SK-N-SH (cell line): ENCODE data around the gene LPP. TPM values are rescaled to one million over a fixed set of nuclear protein-coding genes. Genes with fewer than 3 reads are reported as not detected.

Source experiments
- CTCF ChIA-PET: fragments of 300-600, 350-600 bp; formaldehyde crosslinking; extraction: SDS; loops from one replicate; lab custom pipeline; 2021; lab: Yijun Ruan, JAX
- POLR2A ChIA-PET: fragments of 350-600 bp; sonication (Branson Sonifier 250); formaldehyde crosslinking; extraction: SDS; loops from one replicate; lab custom pipeline; 2020; ENCODE audit warnings: antibody characterized with exemption, inconsistent platforms; lab: Yijun Ruan, JAX
- DNase-seq: peaks from one replicate; pipeline ENCODE4 v3.0.0; 2012
- H2AFZ ChIP-seq: fragments of 200-600 bp; sonication (generic); 2 replicates; pipeline ENCODE4 v1.8.1; 2016; ENCODE audit warnings: antibody characterized with exemption, mild to moderate bottlenecking, low read depth
- H3F3A ChIP-seq: fragments of 200-600 bp; sonication (generic); replicated peaks from 2 replicates; pipeline ENCODE3; 2016; ENCODE audit warnings: antibody characterized with exemption, mild to moderate bottlenecking; ENCODE audit not compliant: insufficient read depth
- H3K27ac ChIP-seq, 2 experiments: fragments of 200-500 bp in 1 of 2; fragments of 200-600 bp in 1 of 2; sonication (Bioruptor generic) in 1 of 2; sonication (generic), shearing (Covaris generic) in 1 of 2; 2 replicates each; pipeline versions ENCODE4 v1.5.1 to v1.6.1; 2014 to 2016; ENCODE audit warnings: low read depth in 2 of 2, inconsistent platforms in 1 of 2, low read length in 1 of 2, mild to moderate bottlenecking in 1 of 2, mixed read lengths in 1 of 2
- H3K27me3 ChIP-seq: fragments of 200-600 bp; sonication (generic), shearing (Covaris generic); 2 replicates; pipeline ENCODE4 v1.6.1; 2016; ENCODE audit warnings: mixed run types; ENCODE audit not compliant: insufficient read depth
- H3K36me3 ChIP-seq, 2 experiments: fragments of 200-500 bp in 1 of 2; fragments of 200-600 bp in 1 of 2; sonication (Bioruptor generic) in 1 of 2; sonication (generic) in 1 of 2; replicated peaks in 1 of 2; 2 replicates each; pipeline versions ENCODE3 to v1.5.1; 2014 to 2016; ENCODE audit warnings: low read length in 1 of 2, mild to moderate bottlenecking in 1 of 2; ENCODE audit not compliant: insufficient read depth in 2 of 2, control insufficient read depth in 1 of 2
- H3K4me1 ChIP-seq, 2 experiments: fragments of 200-500 bp in 1 of 2; fragments of 200-600 bp in 1 of 2; sonication (Bioruptor generic) in 1 of 2; sonication (generic), shearing (Covaris generic) in 1 of 2; 2 replicates each; pipeline versions ENCODE4 v1.5.1 to v1.6.1; 2014 to 2016; ENCODE audit warnings: low read depth in 1 of 2, low read length in 1 of 2, mixed run types in 1 of 2; ENCODE audit not compliant: insufficient read depth in 2 of 2, control insufficient read depth in 1 of 2
- H3K4me2 ChIP-seq: fragments of 200-600 bp; sonication (generic), shearing (Covaris generic); 2 replicates; pipeline ENCODE4 v1.6.1; 2017; ENCODE audit warnings: mixed run types
- H3K4me3 ChIP-seq, 2 experiments: fragments of 200-500 bp in 1 of 2; fragments of 200-600 bp in 1 of 2; sonication (Bioruptor generic) in 1 of 2; sonication (generic), shearing (Covaris generic) in 1 of 2; 2 replicates each; pipeline versions ENCODE4 v1.5.1 to v1.8.1; 2014 to 2016; ENCODE audit warnings: low read depth in 2 of 2, inconsistent platforms in 1 of 2, low read length in 1 of 2, mild to moderate bottlenecking in 1 of 2, mixed read lengths in 1 of 2, moderate library complexity in 1 of 2
- H3K79me2 ChIP-seq: fragments of 200-600 bp; sonication (generic); 2 replicates; pipeline ENCODE4 v1.8.1; 2017; ENCODE audit warnings: mild to moderate bottlenecking; ENCODE audit not compliant: insufficient read depth
- H3K9ac ChIP-seq: fragments of 200-600 bp; sonication (generic); 2 replicates; pipeline ENCODE4 v1.6.1; 2017; ENCODE audit warnings: mixed run types
- H3K9me2 ChIP-seq: fragments of 200-600 bp; sonication (generic); 2 replicates; pipeline ENCODE4 v1.6.1; 2017; ENCODE audit warnings: mixed run types
- H3K9me3 ChIP-seq: fragments of 200-600 bp; sonication (generic); 2 replicates; pipeline ENCODE4 v1.6.1; 2017; ENCODE audit warnings: mixed run types, mild to moderate bottlenecking, moderate library complexity
- H4K20me1 ChIP-seq: fragments of 200-600 bp; sonication (generic); 2 replicates; pipeline ENCODE4 v1.6.1; 2017; ENCODE audit warnings: mild to moderate bottlenecking, mixed run types; ENCODE audit not compliant: insufficient read depth
- CHD2 ChIP-seq: fragments of 150-350 bp; IDR thresholded peaks from 2 replicates; pipeline ENCODE4 v1.6.1; 2018; ENCODE audit warnings: low read length; ENCODE audit not compliant: partially characterized antibody
- CTCF ChIP-seq: fragments of 200-600 bp; sonication (generic); IDR thresholded peaks from 2 replicates; pipeline ENCODE4 v1.6.1; 2017; ENCODE audit warnings: antibody characterized with exemption, mild to moderate bottlenecking, moderate library complexity
- ELF1 ChIP-seq: IDR thresholded peaks from 2 replicates; pipeline ENCODE4 v1.4.0; 2012
- EP300 ChIP-seq, 2 experiments: IDR thresholded peaks; 2 replicates each; pipeline versions ENCODE4 v1.4.0 to v1.6.1; 2012; ENCODE audit warnings: borderline replicate concordance in 1 of 2, low read depth in 1 of 2, low read length in 1 of 2
- FOSL2 ChIP-seq: IDR thresholded peaks from 2 replicates; pipeline ENCODE4 v1.4.0; 2012; ENCODE audit warnings: low read depth, mild to moderate bottlenecking, moderate library complexity, borderline replicate concordance
- FOXM1 ChIP-seq: IDR thresholded peaks from 2 replicates; pipeline ENCODE4 v1.4.0; 2012; ENCODE audit warnings: low read depth, mild to moderate bottlenecking
- JUND ChIP-seq: IDR thresholded peaks from 2 replicates; pipeline ENCODE4 v1.4.0; 2012
- NFIC ChIP-seq: IDR thresholded peaks from 2 replicates; pipeline ENCODE4 v1.4.0; 2012; ENCODE audit warnings: borderline replicate concordance
- NRF1 ChIP-seq: IDR thresholded peaks from 2 replicates; pipeline ENCODE4 v1.6.1; 2012; ENCODE audit warnings: low read depth, mild to moderate bottlenecking, low read length
- POLR2AphosphoS5 ChIP-seq: IDR thresholded peaks from 2 replicates; pipeline ENCODE4 v1.6.1; 2012; ENCODE audit warnings: low read depth, low read length
- RAD21 ChIP-seq: IDR thresholded peaks from 2 replicates; pipeline ENCODE4 v1.6.1; 2012; ENCODE audit warnings: mild to moderate bottlenecking, low read length
- RCOR1 ChIP-seq: fragments of 150-350 bp; IDR thresholded peaks from 2 replicates; pipeline ENCODE4 v1.6.1; 2017; ENCODE audit warnings: antibody characterized with exemption, low read length
- REST ChIP-seq: IDR thresholded peaks from 2 replicates; pipeline ENCODE4 v1.6.1; 2012; ENCODE audit warnings: mild to moderate bottlenecking, low read depth, low read length, moderate library complexity
- RFX5 ChIP-seq: IDR thresholded peaks from 2 replicates; pipeline ENCODE4 v1.6.1; 2012; ENCODE audit warnings: mild to moderate bottlenecking, improper control_type of control experiment, low read length
- TAF1 ChIP-seq: IDR thresholded peaks from 2 replicates; pipeline ENCODE4 v1.6.1; 2012; ENCODE audit warnings: low read depth, mild to moderate bottlenecking, low read length, moderate library complexity, borderline replicate concordance
- TCF12 ChIP-seq: IDR thresholded peaks from 2 replicates; pipeline ENCODE4 v1.4.0; 2012
- YY1 ChIP-seq: IDR thresholded peaks from 2 replicates; pipeline ENCODE4 v1.4.0; 2012; ENCODE audit warnings: low read depth, mild to moderate bottlenecking
- WGBS: methylation state at CpG from one replicate; pipeline ENCODE4 v1.1.6; 2017; ENCODE audit warnings: low lambda C conversion rate; 5-methylcytosine and 5-hydroxymethylcytosine counted together
- polyA plus RNA-seq, 3 experiments: library from polyadenylated mRNA; depleted of rRNA; stranded (reverse); fragments of >200 nt; gene quantifications; 2 replicates each; pipeline ENCODE4 v1.2.3, GENCODE V29; 2012
- TF ChIP-seq, protein P1 (sequence below): IDR thresholded peaks from 2 replicates; pipeline ENCODE4 v1.4.0; 2012; ENCODE audit warnings: low read depth, borderline replicate concordance
- TF ChIP-seq, protein P2 (sequence below): IDR thresholded peaks from 2 replicates; pipeline ENCODE4; 2012

Gene LPP
- polyA plus RNA-seq, 1 of the 3 experiments (the other 2 are of a cell fraction): 6.6 TPM

DNA sequence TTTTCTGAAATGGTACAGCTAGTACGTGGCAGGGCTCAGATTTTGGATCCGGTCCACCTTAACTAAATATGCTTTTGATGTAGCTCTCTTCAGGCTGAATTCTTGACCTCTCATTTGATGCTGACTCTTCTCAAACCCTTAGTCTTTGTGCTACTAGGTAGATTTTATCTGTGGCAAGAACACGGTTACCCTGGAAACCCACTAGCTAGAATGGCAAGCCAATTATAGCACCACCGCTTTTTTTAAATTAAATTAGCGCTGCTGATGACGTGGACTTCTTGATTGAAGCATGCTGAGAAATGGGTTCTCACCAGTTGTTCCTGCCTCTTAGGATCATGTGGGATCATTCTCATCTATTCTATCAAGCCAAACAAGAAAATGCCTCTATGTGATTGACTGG is 421.5 kb downstream of the LPP start:
- 61% methylated on average over 6 of the region's 6 CpGs for WGBS
- Histone ChIP-seq H3K9ac (no peak overlapping the region), H3K9me2 (no peaks in the 10 kb centered on the region), H3K9me3 (no peaks in the 10 kb centered on the region), H3K36me3 (no peaks in the 10 kb centered on the region), H3K79me2 (peaks cover 7% of the 10 kb centered on the region; the same call in 1 of the 2 replicates), H3K27ac (peak overlapping the region; percentile 78 to 82; a peak in 3 of 4 replicates), H3K4me3 (no peak overlapping the region), H3K27me3 (no peaks in the 10 kb centered on the region), H3K4me1 (peaks cover 3 to 8% of the 10 kb centered on the region in 2 experiments; a peak in 3 of 4 replicates), H2AFZ (no peak overlapping the region), H3K4me2 (peak overlapping the region; percentile 20; the same call in 1 of the 2 replicates), H3F3A (peaks cover 9% of the 10 kb centered on the region), H4K20me1 (no peaks in the 10 kb centered on the region)
- TF ChIP-seq EP300 (IDR thresholded peaks at IDR 0.05; ENCODE audit: borderline replicate concordance in 1 of 2, low read depth in 1 of 2, low read length in 1 of 2) (no peak), NFIC (no peak), RCOR1 (no peak), ELF1 (no peak), CTCF (no peak), FOXM1 (no peak), POLR2AphosphoS5 (no peak), NRF1 (no peak)
- TF ChIP-seq, protein P1, sequence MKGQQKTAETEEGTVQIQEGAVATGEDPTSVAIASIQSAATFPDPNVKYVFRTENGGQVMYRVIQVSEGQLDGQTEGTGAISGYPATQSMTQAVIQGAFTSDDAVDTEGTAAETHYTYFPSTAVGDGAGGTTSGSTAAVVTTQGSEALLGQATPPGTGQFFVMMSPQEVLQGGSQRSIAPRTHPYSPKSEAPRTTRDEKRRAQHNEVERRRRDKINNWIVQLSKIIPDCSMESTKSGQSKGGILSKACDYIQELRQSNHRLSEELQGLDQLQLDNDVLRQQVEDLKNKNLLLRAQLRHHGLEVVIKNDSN: no peak
- TF ChIP-seq, protein P2, sequence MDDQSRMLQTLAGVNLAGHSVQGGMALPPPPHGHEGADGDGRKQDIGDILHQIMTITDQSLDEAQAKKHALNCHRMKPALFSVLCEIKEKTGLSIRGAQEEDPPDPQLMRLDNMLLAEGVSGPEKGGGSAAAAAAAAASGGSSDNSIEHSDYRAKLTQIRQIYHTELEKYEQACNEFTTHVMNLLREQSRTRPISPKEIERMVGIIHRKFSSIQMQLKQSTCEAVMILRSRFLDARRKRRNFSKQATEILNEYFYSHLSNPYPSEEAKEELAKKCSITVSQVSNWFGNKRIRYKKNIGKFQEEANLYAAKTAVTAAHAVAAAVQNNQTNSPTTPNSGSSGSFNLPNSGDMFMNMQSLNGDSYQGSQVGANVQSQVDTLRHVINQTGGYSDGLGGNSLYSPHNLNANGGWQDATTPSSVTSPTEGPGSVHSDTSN: no peak
- CTCF ChIA-PET: no interaction called here
- DNase-seq: no peak
- POLR2A ChIA-PET: no interaction called here

DNA sequence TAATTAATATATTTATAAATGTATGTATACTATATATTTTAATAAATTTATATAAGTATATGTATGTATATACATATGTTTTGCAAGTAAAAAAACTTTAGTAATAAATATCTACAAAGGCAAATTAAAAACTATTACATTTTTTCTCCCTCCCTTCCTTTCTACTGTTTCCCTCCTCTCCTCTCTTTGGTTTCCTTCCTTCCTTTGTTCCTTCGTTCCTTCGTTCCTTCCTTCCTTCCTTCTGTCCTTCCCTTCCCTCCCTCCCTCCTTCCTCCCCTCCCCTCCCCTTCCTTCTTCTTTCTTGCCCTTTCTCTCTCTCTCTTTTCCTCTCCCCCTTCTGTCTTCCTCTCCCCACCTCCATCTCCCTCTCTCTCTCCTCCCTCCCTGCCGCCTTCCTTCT is 423.6 kb downstream of the LPP start:
- H3K27ac ChIP-seq: no peak overlapping the region
- no peak overlapping the region for H3K9ac ChIP-seq
- H2AFZ ChIP-seq: no peak overlapping the region
- H3K36me3 ChIP-seq: no peaks in the 10 kb centered on the region
- H3K9me3 ChIP-seq: no peaks in the 10 kb centered on the region
- H3K9me2 ChIP-seq: no peaks in the 10 kb centered on the region
- CTCF ChIA-PET: no interaction called here
- POLR2A ChIA-PET: no interaction called here
- H3K79me2 ChIP-seq: peaks cover 12% of the 10 kb centered on the region; the same call in 1 of the 2 replicates
- no peak overlapping the region for H3K4me3 ChIP-seq
- H3K4me2 ChIP-seq: no peak overlapping the region
- peaks cover 9% of the 10 kb centered on the region for H3F3A ChIP-seq
- 88% methylated on average over 1 of the region's 3 CpGs for WGBS
- H4K20me1 ChIP-seq: no peaks in the 10 kb centered on the region
- peaks cover 3 to 8% of the 10 kb centered on the region in 2 experiments; a peak in 3 of 4 replicates for H3K4me1 ChIP-seq
- no peaks in the 10 kb centered on the region for H3K27me3 ChIP-seq
- TF ChIP-seq RFX5 (no peak), POLR2AphosphoS5 (no peak), JUND (no peak), FOSL2 (no peak), CHD2 (no peak), TCF12 (no peak), TAF1 (no peak), ELF1 (no peak), YY1 (no peak), REST (no peak), RAD21 (no peak)
- no peak for DNase-seq
